CD4-positive, CD25-positive, alpha-beta regulatory T cell (primary cell): Measurements from ENCODE around the gene PMFBP1. TPM values are rescaled to one million over a fixed set of nuclear protein-coding genes. Genes with fewer than 3 reads are reported as not detected.

ENCODE experiments used
- ATAC-seq, 2 donors: fragments of 150-1000 bp; cut with Tn5 transposase; one replicate each; pipeline ENCODE4 v1.10.0; 2021; ENCODE audit warnings: low read depth in 2 of 2, moderate number of reproducible peaks in 2 of 2, moderate library complexity in 1 of 2
- DNase-seq, 3 donors: peaks; one replicate each; pipeline versions ENCODE4 v3.0.0 to v3.0.0-alpha.2; 2012 to 2022; ENCODE audit warnings: mixed read lengths in 1 of 3
- H3K27ac ChIP-seq: one replicate; pipeline ENCODE4 v1.7.0; 2013; ENCODE audit warnings: mild to moderate bottlenecking, low read length; ENCODE audit not compliant: insufficient read depth, poor library complexity, severe bottlenecking
- H3K27me3 ChIP-seq: one replicate; pipeline ENCODE4 v1.7.0; 2013; ENCODE audit warnings: low read length; ENCODE audit not compliant: control insufficient read depth, insufficient read depth
- H3K36me3 ChIP-seq: one replicate; pipeline ENCODE4 v1.7.0; 2013; ENCODE audit warnings: mild to moderate bottlenecking, low read length, moderate library complexity; ENCODE audit not compliant: control insufficient read depth, insufficient read depth
- H3K4me1 ChIP-seq: 2 replicates; pipeline ENCODE4 v1.7.0; 2013; ENCODE audit warnings: mild to moderate bottlenecking, low read length; ENCODE audit not compliant: insufficient read depth, control insufficient read depth, poor library complexity, severe bottlenecking
- H3K4me3 ChIP-seq: one replicate; pipeline ENCODE4 v1.7.0; 2013; ENCODE audit warnings: low read depth, mild to moderate bottlenecking, low read length, moderate library complexity
- H3K9me3 ChIP-seq, 2 experiments: 1 replicate in 1 of 2; 2 replicates in 1 of 2; pipeline ENCODE4 v1.7.0; 2013; ENCODE audit warnings: low read length in 2 of 2, mild to moderate bottlenecking in 1 of 2, moderate library complexity in 1 of 2; ENCODE audit not compliant: control insufficient read depth in 2 of 2
- H3K27ac Mint-ChIP-seq, 3 donors: one replicate each; pipeline ENCODE4 v1.8.0; 2020 to 2022; ENCODE audit warnings: mild to moderate bottlenecking in 3 of 3, mixed read lengths in 3 of 3, moderate library complexity in 2 of 3
- H3K27me3 Mint-ChIP-seq: one replicate; pipeline ENCODE4 v1.8.0; 2022; ENCODE audit warnings: mild to moderate bottlenecking, mixed read lengths
- H3K36me3 Mint-ChIP-seq: one replicate; pipeline ENCODE4 v1.8.0; 2020; ENCODE audit warnings: mixed read lengths
- H3K4me1 Mint-ChIP-seq, 4 donors: one replicate each; pipeline ENCODE4 v1.8.0; 2020 to 2022; ENCODE audit warnings: mixed read lengths in 4 of 4, mild to moderate bottlenecking in 1 of 4
- H3K4me3 Mint-ChIP-seq, 4 donors: one replicate each; pipeline ENCODE4 v1.8.0; 2020 to 2022; ENCODE audit warnings: mild to moderate bottlenecking in 4 of 4, mixed read lengths in 4 of 4, moderate library complexity in 3 of 4
- H3K9me3 Mint-ChIP-seq, 7 donors: one replicate each; pipeline ENCODE4 v1.8.0; 2020 to 2022; ENCODE audit warnings: mixed read lengths in 7 of 7, mild to moderate bottlenecking in 3 of 7, moderate library complexity in 2 of 7
- polyA plus RNA-seq, 4 donors: library from polyadenylated mRNA; unstranded; fragments of 300-500 nt; fragmentation: Illumina TruSeq; gene quantifications; one replicate each; pipeline ENCODE4 v1.2.3, GENCODE V29; 2021
- total RNA-seq: library from RNA; stranded (reverse); gene quantifications from one replicate; pipeline ENCODE4 v1.2.3, GENCODE V29; 2022

The PMFBP1 gene
- total and polyA plus RNA-seq, 5 donors from 2014 or later: 2.0 TPM; not detected in 4

GRCh38 chr16:72138064-72138572, 33.8 kb downstream of the PMFBP1 start:
- Histone ChIP-seq H3K4me1 (no peaks in the 10 kb centered on the region), H3K27ac (no peak overlapping the region), H3K9me3 (no peaks in the 10 kb centered on the region), H3K36me3 (no peaks in the 10 kb centered on the region), H3K27me3 (peaks cover 2% of the 10 kb centered on the region), H3K4me3 (no peak overlapping the region)
- H3K4me3 Mint-ChIP-seq: no peak overlapping the region
- DNase-seq: no peak
- H3K36me3 Mint-ChIP-seq: no peaks in the 10 kb centered on the region
- H3K9me3 Mint-ChIP-seq: no peaks in the 10 kb centered on the region
- H3K27ac Mint-ChIP-seq: no peak overlapping the region
- H3K27me3 Mint-ChIP-seq: no peaks in the 10 kb centered on the region
- no peak for ATAC-seq
- no peaks in the 10 kb centered on the region for H3K4me1 Mint-ChIP-seq

DNA sequence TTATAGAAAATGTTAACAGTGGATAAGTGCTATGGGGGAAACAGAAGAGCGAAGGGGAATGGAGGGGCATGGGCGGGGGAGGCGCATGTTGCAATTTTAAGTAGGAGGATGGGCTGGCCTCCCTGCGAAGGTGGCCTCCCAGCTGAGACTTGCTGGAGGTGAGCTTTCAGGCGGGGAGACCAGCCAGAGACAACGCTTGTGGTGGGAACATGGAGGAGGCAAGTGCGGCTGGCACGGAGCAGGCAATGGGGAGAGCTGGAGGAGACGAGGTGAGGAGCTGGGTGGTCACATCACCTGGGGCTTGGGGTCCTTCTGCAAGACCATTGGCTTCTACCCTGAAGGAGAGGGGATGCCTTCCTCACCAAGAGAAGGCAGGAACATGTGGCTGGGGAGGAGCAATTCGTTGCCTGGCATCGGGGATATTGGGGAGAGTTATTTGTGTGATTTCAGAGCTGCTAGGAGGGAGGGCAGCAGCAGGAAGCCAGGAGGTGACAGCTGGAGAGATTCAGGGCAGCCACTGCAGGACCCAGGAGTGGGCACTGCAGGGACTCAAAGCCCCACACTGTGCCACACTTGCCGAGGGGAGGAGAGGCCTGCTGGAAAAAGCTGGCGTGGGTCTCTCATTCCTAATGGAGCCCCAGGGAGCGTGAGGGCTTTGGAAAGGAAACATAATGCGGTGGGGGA, 34.4 kb downstream of the PMFBP1 start:
- Mint-ChIP-seq H3K4me3 (no peak overlapping the region), H3K27me3 (no peaks in the 10 kb centered on the region), H3K9me3 (no peaks in the 10 kb centered on the region), H3K4me1 (no peaks in the 10 kb centered on the region), H3K27ac (no peak overlapping the region), H3K36me3 (no peaks in the 10 kb centered on the region)
- Histone ChIP-seq H3K27me3 (peaks cover 2% of the 10 kb centered on the region), H3K36me3 (no peaks in the 10 kb centered on the region), H3K4me3 (no peak overlapping the region), H3K27ac (no peak overlapping the region), H3K4me1 (no peaks in the 10 kb centered on the region), H3K9me3 (no peaks in the 10 kb centered on the region)
- ATAC-seq (no peak), DNase-seq (no peak)

- H3K27ac ChIP-seq: no peak overlapping the region
These were observed 37.4 kb downstream of the PMFBP1 start for GRCh38 chr16:72134507-72134906.

DNA sequence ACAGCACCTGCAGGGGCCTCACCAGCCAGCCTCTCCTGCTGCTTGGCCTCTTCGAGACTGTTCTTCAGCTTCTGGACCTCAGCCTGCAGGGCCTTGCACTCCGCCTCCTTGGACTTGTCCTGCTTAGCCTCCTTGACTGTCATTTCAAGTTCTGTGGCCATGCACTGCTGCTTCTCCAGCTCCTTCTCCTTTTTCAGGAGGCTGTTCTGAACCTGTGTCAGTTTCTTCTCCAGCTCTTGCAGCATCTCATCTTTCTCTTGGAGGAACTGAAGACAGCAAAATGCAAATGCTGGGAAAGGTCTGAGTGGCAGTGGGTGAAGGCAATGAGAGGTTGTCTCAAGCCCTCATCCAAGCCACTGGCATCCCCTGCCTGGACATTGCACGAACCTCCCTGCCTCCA, 39.2 kb downstream of the PMFBP1 start:
- Histone ChIP-seq H3K4me1 (no peaks in the 10 kb centered on the region), H3K9me3 (no peaks in the 10 kb centered on the region), H3K36me3 (no peaks in the 10 kb centered on the region), H3K27me3 (no peaks in the 10 kb centered on the region), H3K27ac (no peak overlapping the region), H3K4me3 (no peak overlapping the region)
- no peak overlapping the region for H3K27ac Mint-ChIP-seq
- no peaks in the 10 kb centered on the region for H3K4me1 Mint-ChIP-seq
- no peak overlapping the region for H3K4me3 Mint-ChIP-seq
- no peaks in the 10 kb centered on the region for H3K27me3 Mint-ChIP-seq
- no peaks in the 10 kb centered on the region for H3K36me3 Mint-ChIP-seq
- no peaks in the 10 kb centered on the region for H3K9me3 Mint-ChIP-seq
- DNase-seq (no peak), ATAC-seq (no peak)

More at GRCh38 chr16:72134507-72134906, 37.4 kb downstream of the PMFBP1 start:
- Histone ChIP-seq H3K9me3 (no peaks in the 10 kb centered on the region), H3K4me3 (no peak overlapping the region), H3K36me3 (no peaks in the 10 kb centered on the region), H3K27me3 (no peaks in the 10 kb centered on the region), H3K4me1 (no peaks in the 10 kb centered on the region)
- Mint-ChIP-seq H3K4me1 (no peaks in the 10 kb centered on the region), H3K9me3 (no peaks in the 10 kb centered on the region), H3K4me3 (no peak overlapping the region), H3K27ac (no peak overlapping the region), H3K27me3 (no peaks in the 10 kb centered on the region), H3K36me3 (no peaks in the 10 kb centered on the region)
- DNase-seq (no peak), ATAC-seq (no peak)

DNA sequence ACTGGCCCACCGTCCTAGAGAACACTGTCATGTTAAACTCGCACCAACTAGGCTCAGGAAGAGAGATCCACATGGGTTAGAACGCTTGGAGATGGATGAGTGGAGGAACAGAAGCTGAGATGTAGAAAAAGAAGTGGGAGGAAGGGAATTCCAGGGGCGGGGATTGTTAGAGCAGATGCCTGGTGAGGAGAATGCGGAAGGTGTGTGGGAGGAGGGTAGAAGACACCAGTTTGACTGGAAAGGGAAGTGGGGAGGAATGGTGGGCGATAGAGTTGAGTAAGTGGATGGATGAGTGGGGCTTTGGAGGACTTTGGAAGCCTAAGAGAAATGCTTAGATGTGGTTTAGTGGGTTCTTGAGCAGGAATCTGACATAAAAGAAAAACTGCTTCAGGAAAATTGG, 40.9 kb downstream of the PMFBP1 start:
- no peak overlapping the region for H3K4me3 Mint-ChIP-seq
- H3K4me3 ChIP-seq: no peak overlapping the region

GRCh38 chr16:72129976-72130656, 41.8 kb downstream of the PMFBP1 start:
- Mint-ChIP-seq H3K4me1 (no peaks in the 10 kb centered on the region), H3K27ac (no peak overlapping the region), H3K9me3 (no peaks in the 10 kb centered on the region), H3K36me3 (no peaks in the 10 kb centered on the region), H3K27me3 (no peaks in the 10 kb centered on the region), H3K4me3 (no peak overlapping the region)
- Histone ChIP-seq H3K36me3 (no peaks in the 10 kb centered on the region), H3K27me3 (no peaks in the 10 kb centered on the region), H3K9me3 (no peaks in the 10 kb centered on the region), H3K27ac (no peak overlapping the region), H3K4me3 (no peak overlapping the region), H3K4me1 (no peaks in the 10 kb centered on the region)
- ATAC-seq (no peak), DNase-seq (no peak)

More for the DNA sequence above, 40.9 kb downstream of the PMFBP1 start:
- Mint-ChIP-seq H3K36me3 (no peaks in the 10 kb centered on the region), H3K4me1 (no peaks in the 10 kb centered on the region), H3K27me3 (no peaks in the 10 kb centered on the region), H3K27ac (peak overlapping the region in 1 of 3 donors; percentile 1), H3K9me3 (no peaks in the 10 kb centered on the region)
- DNase-seq: no peak
- Histone ChIP-seq H3K4me1 (no peaks in the 10 kb centered on the region), H3K27ac (no peak overlapping the region), H3K9me3 (no peaks in the 10 kb centered on the region), H3K27me3 (no peaks in the 10 kb centered on the region), H3K36me3 (no peaks in the 10 kb centered on the region)
- ATAC-seq: no peak

- Mint-ChIP-seq H3K36me3 (no peaks in the 10 kb centered on the region), H3K27me3 (no peaks in the 10 kb centered on the region), H3K4me1 (no peaks in the 10 kb centered on the region), H3K27ac (no peak overlapping the region), H3K9me3 (no peaks in the 10 kb centered on the region), H3K4me3 (no peak overlapping the region)
- ATAC-seq: no peak
- H3K27me3 ChIP-seq: no peaks in the 10 kb centered on the region
- no peak for DNase-seq
- no peaks in the 10 kb centered on the region for H3K9me3 ChIP-seq
- no peaks in the 10 kb centered on the region for H3K36me3 ChIP-seq
- no peak overlapping the region for H3K27ac ChIP-seq
- H3K4me1 ChIP-seq: no peaks in the 10 kb centered on the region
- H3K4me3 ChIP-seq: no peak overlapping the region
These were observed 43.3 kb downstream of the PMFBP1 start for GRCh38 chr16:72128701-72129100.

DNA sequence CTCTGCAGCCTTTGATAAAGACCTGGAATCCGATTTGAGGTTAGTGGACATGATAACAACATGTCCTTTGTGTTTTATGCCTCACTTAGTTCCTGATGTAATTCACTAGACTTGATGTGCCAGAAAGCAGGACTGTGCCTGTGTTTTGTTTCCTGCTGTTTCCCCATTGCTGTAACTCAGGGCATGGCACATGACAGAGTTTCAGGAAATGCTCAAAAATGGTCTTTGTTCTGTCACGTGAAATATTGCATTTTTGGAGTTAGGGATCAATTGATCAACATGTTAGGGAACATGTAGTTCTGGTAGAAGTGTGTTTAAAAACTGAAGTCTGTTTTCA, 45.6 kb downstream of the PMFBP1 start:
- Mint-ChIP-seq H3K4me1 (peaks cover 0 to 2% (median 0%) of the 10 kb centered on the region in 4 donors), H3K9me3 (no peaks in the 10 kb centered on the region), H3K27ac (no peak overlapping the region), H3K36me3 (no peaks in the 10 kb centered on the region), H3K27me3 (no peaks in the 10 kb centered on the region), H3K4me3 (no peak overlapping the region)
- Histone ChIP-seq H3K27ac (no peak overlapping the region), H3K36me3 (no peaks in the 10 kb centered on the region), H3K4me3 (no peak overlapping the region), H3K9me3 (no peaks in the 10 kb centered on the region), H3K4me1 (no peaks in the 10 kb centered on the region), H3K27me3 (no peaks in the 10 kb centered on the region)
- no peak for DNase-seq
- ATAC-seq: no peak
